ENCODE data around the gene SYCE3.
A peak's percentile ranks its signal among the peaks of the same experiment; 100 is the strongest.
"Not testable (repeated sequence)": the region's sequence is repeated elsewhere in the genome, so short reads cannot be mapped to it uniquely, and the experiment has no call there.

Gene SYCE3

DNA sequence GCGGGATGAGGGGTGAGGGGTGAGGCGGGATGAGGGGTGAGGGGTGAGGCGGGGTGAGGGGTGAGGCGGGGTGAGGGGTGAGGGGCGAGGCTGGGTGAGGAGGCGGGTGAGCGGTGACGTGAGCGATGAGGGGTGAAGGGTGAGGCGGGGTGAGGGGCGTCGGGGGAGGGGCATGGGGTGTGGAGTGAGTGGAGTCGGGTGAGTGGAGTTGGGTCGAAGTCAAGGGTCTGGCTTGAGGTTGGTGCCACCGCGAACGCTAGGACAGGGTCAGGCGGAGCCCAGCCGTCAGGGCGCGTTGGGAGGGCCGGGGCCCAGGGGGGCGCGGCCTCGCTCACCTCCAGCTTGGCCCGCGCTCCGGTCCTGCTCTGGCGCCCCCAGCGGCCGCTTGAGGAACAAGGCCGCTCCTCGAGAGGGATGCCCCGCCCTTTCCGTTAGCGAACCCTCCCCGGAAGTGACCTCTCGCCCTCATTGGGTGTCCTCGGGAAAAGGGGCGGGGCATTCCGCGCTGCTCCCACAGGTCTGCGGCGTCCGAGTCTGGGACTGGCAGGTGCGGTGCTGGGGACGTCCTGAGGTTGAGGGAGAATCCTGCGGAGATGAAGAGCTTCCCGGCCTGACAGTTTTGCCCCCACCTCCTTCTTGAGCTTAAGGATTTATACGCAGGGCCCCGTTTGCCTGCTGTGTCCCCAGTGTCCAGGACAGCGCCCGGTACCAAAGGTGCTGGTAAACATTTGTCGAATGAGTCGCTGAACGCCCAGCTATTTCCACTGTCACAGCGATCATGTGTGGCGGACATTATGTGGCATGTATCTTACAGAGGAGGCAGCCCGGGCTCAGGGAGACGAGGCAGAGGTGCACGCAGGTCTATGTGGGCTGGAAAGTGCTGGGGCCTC, at the start of gene SYCE3:
TSS of gene SYCE3 (minus strand) at position 397 of the 890 bp plus-strand sequence. CDS start 6,514 bp downstream, outside the sequence.
- peak; percentile 91 for DNase-seq (ENCODE audit: low read depth)

- no peak for DNase-seq (ENCODE audit: low read depth)
Observed at GRCh38 chr22:50612168-50612527, 49.4 kb upstream of the SYCE3 start.

DNA sequence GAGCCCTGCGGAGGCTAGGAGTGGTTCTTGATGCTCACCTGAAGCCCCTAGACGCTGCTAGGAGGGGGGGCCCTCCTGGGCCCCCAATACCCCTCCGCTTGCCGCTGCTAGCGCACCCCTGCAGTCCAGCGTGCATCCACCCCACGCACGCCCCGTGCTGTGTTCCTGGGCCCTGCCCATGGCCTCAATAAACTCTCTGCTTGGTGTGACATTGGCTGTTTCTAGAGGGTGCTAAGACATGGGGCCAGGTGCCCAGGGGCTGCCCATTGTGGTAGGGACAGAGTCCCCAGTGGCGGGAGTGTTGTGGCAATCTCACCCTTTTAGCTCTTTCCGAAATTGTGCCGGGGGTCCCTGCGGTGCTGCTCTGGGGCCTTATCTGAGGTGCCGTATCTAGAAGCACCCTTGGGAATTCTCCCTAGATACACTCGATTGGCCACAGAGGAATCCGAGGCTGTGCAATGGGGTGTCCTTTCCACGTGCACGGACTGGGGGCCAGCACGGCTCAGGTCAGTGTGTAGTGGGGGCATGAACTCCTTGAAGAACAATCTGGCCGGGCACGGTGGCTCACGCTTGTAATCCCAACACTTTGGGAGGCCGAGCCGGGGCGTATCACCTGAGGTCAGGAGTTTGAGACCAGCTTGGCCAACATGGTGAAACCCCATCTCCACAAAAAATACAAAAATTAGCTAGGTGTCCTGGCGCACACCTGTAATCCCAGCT, 48.8 kb upstream of the SYCE3 start:
- no peak for DNase-seq (ENCODE audit: low read depth)

DNA sequence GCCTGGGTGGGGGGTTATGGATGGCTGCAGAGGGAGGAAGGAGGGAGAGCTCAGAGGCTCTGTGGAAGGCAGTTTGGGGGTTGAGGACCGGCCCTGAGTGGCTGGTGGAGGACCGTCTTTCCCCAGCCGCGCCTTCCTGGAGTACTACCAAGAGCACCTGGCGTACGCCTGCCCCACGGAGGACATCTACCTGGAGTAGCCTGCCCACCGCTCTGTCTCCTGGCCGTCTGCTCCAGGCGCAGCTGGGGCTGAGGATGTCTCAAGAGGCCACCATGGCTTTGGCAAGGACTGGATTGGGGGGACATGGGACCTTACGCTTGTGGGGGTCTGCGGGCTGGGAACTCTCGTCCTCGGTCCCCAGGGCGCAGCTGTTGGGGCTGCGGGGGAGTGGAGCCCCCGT, 47.9 kb upstream of the SYCE3 start:
- no peak for DNase-seq (ENCODE audit: low read depth)

DNA sequence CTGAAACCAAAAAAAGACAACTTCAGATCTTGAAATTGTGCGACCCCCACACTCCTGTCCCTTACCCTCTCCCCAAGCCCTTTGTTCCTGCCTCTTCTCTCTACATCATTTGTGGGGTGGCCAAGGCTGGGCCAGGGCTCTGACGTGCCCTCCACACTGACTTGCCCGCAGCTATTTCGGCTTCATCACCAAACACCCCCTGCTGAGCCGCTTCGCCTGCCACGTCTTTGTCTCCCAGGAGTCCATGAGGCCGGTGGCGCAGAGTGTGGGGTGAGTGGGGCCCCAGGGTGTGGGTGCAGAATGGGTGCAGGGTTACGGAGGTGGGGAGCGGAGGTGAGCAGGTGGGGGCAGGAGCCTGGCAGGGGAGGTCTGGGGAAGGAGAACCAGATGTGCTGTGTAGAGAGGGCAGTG, 47.3 kb upstream of the SYCE3 start:
- DNase-seq (ENCODE audit: low read depth), result no peak

GRCh38 chr22:50609599-50609998, 46.9 kb upstream of the SYCE3 start:
- no peak for DNase-seq (ENCODE audit: low read depth)

DNA sequence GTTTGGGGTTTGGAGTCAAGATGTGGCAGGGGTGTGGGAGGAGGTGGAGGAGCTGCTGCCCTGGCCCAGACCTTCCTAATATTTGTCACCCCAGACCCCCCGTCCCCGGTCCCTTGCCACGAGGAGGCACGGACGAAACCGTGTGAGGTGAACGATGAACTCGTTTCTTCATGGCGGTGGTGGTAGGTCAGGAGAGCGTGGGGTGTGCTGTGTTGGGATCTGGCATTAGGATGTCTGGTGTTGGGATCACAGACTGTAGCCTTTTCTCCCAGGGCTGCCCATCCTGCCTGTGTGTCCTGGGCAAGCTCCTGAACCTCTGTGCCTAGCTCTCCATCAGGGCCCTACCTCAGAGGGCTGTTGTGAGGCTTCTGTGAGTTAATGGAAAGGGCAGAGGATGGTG, 46.3 kb upstream of the SYCE3 start:
- no peak for DNase-seq (ENCODE audit: low read depth)

DNA sequence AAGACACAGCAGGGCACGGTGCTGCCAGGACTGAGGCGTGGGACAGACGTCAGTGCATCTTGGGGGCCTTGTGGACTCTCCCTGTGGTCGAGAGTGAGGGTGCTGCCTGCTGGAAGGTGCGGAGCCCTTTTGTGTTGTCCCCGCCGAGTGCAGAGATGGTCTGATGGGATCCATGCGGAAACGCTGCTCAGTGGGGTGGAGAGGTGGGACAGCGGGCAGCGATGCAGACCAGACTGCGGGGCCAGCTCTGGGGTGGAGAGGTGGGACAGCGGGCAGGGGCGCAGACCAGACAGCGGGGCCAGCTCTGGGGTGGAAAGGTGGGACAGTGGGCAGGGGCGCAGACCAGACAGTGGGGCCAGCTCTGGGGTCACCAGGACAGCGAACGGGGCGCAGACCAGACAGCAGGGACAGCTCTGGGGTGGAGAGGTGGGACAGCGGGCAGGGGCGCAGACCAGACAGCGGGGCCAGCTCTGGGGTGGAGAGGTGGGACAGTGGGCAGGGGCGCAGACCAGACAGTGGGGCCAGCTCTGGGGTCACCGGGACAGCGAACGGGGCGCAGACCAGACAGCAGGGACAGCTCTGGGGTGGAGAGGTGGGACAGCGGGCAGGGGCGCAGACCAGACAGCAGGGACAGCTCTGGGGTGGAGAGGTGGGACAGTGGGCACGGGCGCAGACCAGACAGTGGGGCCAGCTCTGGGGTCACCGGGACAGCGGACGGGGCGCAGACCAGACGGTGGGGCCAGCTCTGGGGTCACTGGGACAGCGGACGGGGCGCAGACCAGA, 45.5 kb upstream of the SYCE3 start:
- not testable (repeated sequence) for DNase-seq (ENCODE audit: low read depth)

- no peak for DNase-seq (ENCODE audit: low read depth)
Observed at GRCh38 chr22:50607659-50608020, 44.9 kb upstream of the SYCE3 start.

GRCh38 chr22:50606946-50607658, 44.4 kb upstream of the SYCE3 start:
- DNase-seq (ENCODE audit: low read depth), result no peak

GRCh38 chr22:50606165-50606945, 43.6 kb upstream of the SYCE3 start:
- DNase-seq (ENCODE audit: low read depth), result no peak

DNA sequence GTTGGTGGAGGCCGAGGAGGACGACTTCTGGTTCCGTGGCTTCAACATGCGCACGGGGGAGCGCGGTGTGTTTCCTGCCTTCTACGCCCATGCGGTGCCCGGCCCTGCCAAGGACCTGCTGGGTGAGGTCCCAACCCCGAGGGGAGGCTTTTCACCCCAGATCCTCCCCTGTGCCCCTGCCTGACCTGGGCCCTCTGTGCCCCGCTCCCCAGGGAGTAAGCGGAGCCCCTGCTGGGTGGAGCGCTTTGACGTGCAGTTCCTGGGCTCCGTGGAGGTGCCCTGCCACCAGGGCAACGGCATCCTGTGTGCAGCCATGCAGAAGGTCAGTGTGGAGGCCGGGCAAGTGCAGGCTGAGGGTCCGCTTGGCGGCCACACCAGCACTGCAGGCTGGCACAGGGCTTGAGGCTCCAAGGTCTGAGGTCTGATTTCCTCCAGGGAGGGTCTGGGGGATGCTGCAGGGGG, 42.9 kb upstream of the SYCE3 start:
- DNase-seq (ENCODE audit: low read depth), result no peak

GRCh38 chr22:50605002-50605612, 42.4 kb upstream of the SYCE3 start:
- no peak for DNase-seq (ENCODE audit: low read depth)

DNA sequence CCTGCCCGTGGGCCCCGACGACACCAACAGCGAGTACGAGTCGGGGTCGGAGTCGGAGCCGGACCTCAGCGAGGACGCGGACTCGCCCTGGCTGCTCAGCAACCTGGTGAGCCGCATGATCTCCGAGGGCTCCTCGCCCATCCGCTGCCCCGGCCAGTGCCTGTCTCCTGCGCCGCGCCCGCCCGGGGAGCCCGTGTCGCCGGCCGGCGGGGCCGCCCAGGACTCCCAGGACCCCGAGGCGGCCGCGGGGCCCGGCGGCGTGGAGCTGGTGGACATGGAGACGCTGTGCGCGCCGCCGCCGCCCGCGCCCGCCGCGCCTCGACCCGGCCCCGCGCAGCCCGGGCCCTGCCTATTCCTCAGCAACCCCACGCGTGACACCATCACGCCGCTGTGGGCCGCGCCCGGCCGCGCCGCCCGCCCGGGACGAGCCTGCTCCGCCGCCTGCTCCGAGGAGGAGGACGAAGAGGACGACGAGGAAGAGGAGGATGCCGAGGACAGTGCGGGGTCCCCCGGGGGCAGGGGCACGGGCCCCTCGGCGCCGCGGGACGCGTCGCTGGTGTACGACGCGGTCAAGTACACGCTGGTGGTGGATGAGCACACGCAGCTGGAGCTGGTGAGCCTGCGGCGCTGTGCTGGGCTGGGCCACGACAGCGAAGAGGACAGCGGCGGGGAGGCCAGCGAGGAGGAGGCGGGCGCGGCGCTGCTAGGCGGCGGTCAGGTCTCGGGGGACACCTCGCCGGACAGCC, 41.7 kb upstream of the SYCE3 start:
- no peak for DNase-seq (ENCODE audit: low read depth)

DNA sequence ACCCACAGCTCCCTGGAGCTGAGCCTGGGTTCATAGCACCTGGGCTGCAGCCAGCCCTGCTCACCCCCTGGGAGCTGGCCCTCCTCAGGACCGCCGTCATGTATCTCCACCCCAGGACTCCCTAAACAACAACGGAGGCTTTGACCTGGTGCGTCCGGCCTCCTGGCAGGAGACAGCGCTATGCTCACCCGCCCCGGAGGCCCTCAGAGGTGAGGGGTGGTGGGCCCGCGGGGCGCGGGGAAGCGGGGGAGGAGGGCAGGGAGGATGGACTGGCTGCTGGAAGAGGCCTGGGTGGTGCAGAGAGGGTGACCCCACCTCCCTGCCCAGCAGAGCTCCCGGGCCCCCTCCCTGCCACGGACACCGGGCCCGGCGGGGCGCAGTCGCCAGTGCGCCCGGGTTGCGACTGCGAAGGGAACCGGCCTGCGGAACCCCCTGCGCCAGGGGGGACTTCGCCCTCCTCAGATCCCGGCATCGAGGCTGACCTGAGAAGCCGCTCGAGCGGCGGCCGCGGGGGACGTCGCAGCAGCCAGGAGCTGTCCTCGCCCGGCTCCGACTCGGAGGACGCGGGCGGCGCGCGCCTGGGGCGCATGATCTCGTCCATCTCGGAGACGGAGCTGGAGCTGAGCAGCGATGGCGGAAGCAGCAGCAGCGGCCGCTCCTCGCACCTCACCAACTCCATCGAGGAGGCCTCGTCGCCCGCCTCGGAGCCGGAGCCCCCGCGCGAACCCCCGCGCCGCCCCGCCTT, 41.0 kb upstream of the SYCE3 start:
- no peak for DNase-seq (ENCODE audit: low read depth)

GRCh38 chr22:50602338-50602700, 39.6 kb upstream of the SYCE3 start:
- DNase-seq (ENCODE audit: low read depth), result no peak

GRCh38 chr22:50601669-50602337, 39.1 kb upstream of the SYCE3 start:
- DNase-seq (ENCODE audit: low read depth), result no peak

DNA sequence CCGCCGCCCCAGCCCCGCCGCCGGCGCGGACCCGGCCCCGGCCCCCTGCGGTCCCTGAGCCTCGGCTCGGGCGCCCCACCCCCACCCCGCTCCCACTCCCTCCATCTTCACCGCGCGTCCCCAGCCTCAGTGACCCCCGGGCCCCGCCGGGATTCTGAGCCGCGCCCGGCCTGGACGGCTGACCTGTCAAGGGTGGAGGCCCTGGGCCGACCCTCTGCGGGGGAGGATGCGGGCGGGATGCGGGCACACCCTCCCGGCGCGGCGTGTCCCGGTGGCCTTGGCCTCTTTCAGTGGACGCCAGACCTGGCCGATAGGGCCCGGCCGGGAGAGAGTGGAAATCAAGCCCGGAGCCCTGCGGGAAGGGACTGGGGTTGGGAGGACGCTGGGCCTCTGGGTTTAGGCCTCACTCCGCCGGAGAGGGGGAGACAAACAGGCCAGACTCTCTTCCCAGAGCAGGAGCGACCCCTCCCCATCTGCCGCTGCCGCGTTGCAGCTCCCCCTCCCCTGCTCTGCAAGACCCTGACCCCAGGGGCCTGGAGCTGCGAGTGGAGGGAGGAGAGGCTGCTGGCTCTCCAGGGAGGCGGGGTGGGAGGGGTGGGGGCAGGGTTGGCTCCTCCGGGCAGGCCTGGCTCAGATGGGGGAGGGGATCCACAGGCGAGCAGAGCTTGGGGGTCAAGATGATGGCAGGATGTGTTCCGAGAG, 38.4 kb upstream of the SYCE3 start:
- DNase-seq (ENCODE audit: low read depth), result no peak
